HepG2 (cell line): ENCODE data around the gene MISFA. TPM values are rescaled to one million over a fixed set of nuclear protein-coding genes. Genes with fewer than 3 reads are reported as not detected.

ENCODE experiments used
- AHDC1 ChIP-seq: sonication (generic); formaldehyde crosslinking; IDR thresholded peaks from 2 replicates; pipeline ENCODE4 v1.5.1; 2020; ENCODE audit warnings: mild to moderate bottlenecking, missing genetic modification reagents, borderline replicate concordance
- GABPA ChIP-seq, 2 experiments: IDR thresholded peaks; 2 replicates each; pipeline ENCODE4 v1.6.1; 2011 to 2016; ENCODE audit warnings: low read depth in 2 of 2, low read length in 1 of 2, missing biosample characterization in 1 of 2, missing genetic modification characterization in 1 of 2
- HMG20B ChIP-seq: conservative IDR thresholded peaks from 2 replicates; pipeline ENCODE4 v1.6.1; 2016; ENCODE audit warnings: missing genetic modification reagents, missing compliant biosample characterization
- ISX ChIP-seq: sonication (generic); formaldehyde crosslinking; conservative IDR thresholded peaks from 2 replicates; pipeline ENCODE4 v1.5.0; 2020; ENCODE audit warnings: missing genetic modification reagents
- JUNB ChIP-seq: sonication (generic); formaldehyde crosslinking; IDR thresholded peaks from 2 replicates; pipeline ENCODE4 v1.8.0; 2022; ENCODE audit warnings: missing genetic modification reagents, mild to moderate bottlenecking, borderline replicate concordance
- MEF2D ChIP-seq: sonication (generic); formaldehyde crosslinking; IDR thresholded peaks from 2 replicates; pipeline ENCODE4 v1.5.1; 2020; ENCODE audit warnings: mild to moderate bottlenecking, missing genetic modification reagents
- RBAK ChIP-seq: sonication (generic); formaldehyde crosslinking; IDR thresholded peaks from 2 replicates; pipeline ENCODE4 v1.5.1; 2020; ENCODE audit warnings: mild to moderate bottlenecking, missing genetic modification reagents
- TFAP4 ChIP-seq: sonication (generic); IDR thresholded peaks from 2 replicates; pipeline ENCODE4 v1.6.1; 2016; ENCODE audit warnings: low read depth, borderline replicate concordance
- TFE3 ChIP-seq: IDR thresholded peaks from 2 replicates; pipeline ENCODE4 v1.6.1; 2016
- ZNF549 ChIP-seq: sonication (generic); formaldehyde crosslinking; IDR thresholded peaks from 2 replicates; pipeline ENCODE4 v1.5.0; 2020; ENCODE audit warnings: missing genetic modification reagents
- ZNF749 ChIP-seq: sonication (generic); formaldehyde crosslinking; IDR thresholded peaks from 2 replicates; pipeline ENCODE4 v1.8.0; 2022; ENCODE audit warnings: mild to moderate bottlenecking, missing genetic modification reagents, moderate library complexity, borderline replicate concordance
- polyA plus RNA-seq, 8 experiments: library from polyadenylated mRNA; depleted of rRNA in 3 of 8; stranded (reverse) in 7 of 8; unstranded in 1 of 8; fragments of >200 nt; fragmentation: Illumina TruSeq in 4 of 8; extraction: Trizol in 4 of 8; gene quantifications; 2 replicates each; pipeline versions ENCODE4 v1.2.1 to v1.2.3, GENCODE V29; 2011 to 2016; ENCODE audit warnings: low read depth in 4 of 8, missing spikeins in 1 of 8, mixed read lengths in 1 of 8; ENCODE audit not compliant: insufficient read depth in 1 of 8
- total RNA-seq, 5 experiments: library from RNA; depleted of rRNA; stranded (reverse); fragments of >200 nt; fragmentation: Illumina TruSeq; extraction: Trizol; gene quantifications; 2 replicates each; pipeline ENCODE4 v1.2.3, GENCODE V29; 2016; ENCODE audit warnings: low read depth in 1 of 5
- TF ChIP-seq, protein P1 (sequence below): sonication (generic); formaldehyde crosslinking; IDR thresholded peaks from 2 replicates; pipeline ENCODE4 v1.4.0; 2020; ENCODE audit warnings: mild to moderate bottlenecking, missing genetic modification reagents, borderline replicate concordance

Gene MISFA
- total and polyA plus RNA-seq, 2 of the 13 experiments (the other 11 are each of a cell fraction or from before 2014, with no cell fraction given): 1.4 to 5.4 TPM

DNA sequence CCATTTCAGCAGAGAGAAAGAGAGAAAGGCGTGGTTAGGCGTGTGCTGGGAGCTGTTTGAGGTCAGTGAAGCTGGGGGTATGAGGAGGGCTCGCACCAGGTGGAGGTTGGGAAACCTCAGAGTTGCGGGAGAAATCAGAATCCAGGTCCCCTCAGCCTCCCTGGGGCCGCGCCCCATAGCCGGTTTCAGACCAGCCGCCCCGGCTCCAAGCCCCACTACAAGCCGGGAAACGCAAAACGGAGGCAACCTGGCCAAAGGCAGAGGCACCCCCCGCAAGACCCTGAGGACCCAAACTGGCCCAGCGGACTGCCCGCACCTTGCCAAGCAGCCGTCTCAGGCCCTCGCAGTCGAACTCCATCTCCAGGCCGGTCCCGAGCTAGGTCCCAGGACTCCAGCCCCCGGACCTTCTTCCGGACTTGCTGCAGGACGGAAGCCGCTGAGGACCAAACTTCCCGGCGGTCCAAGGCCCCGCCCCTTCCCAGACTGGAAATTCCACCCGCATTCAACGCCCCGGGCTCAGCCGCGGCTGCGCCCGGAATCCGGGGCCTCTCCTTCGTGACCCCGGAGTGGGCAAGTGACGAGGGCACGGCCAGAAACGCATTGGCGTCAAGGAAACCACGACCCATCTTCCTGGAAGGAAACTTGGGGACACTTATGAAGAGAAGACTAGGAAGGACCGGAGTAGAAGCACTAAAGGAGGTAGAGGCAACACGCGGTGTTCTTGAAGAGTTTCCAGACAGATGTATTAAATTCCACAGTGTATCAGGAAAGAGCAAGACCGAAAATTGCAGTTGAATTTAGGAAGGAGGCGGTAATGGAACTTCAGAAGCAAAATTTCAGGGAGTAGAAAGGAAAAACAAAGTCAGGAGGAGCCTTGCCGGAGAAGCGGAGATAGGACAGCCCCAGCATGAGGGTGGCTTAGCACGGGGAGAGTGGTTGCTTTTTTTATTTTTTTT, 11.0 kb upstream of the MISFA start, which contains the start of gene UEVLD (continued):
- TF ChIP-seq, protein P1, sequence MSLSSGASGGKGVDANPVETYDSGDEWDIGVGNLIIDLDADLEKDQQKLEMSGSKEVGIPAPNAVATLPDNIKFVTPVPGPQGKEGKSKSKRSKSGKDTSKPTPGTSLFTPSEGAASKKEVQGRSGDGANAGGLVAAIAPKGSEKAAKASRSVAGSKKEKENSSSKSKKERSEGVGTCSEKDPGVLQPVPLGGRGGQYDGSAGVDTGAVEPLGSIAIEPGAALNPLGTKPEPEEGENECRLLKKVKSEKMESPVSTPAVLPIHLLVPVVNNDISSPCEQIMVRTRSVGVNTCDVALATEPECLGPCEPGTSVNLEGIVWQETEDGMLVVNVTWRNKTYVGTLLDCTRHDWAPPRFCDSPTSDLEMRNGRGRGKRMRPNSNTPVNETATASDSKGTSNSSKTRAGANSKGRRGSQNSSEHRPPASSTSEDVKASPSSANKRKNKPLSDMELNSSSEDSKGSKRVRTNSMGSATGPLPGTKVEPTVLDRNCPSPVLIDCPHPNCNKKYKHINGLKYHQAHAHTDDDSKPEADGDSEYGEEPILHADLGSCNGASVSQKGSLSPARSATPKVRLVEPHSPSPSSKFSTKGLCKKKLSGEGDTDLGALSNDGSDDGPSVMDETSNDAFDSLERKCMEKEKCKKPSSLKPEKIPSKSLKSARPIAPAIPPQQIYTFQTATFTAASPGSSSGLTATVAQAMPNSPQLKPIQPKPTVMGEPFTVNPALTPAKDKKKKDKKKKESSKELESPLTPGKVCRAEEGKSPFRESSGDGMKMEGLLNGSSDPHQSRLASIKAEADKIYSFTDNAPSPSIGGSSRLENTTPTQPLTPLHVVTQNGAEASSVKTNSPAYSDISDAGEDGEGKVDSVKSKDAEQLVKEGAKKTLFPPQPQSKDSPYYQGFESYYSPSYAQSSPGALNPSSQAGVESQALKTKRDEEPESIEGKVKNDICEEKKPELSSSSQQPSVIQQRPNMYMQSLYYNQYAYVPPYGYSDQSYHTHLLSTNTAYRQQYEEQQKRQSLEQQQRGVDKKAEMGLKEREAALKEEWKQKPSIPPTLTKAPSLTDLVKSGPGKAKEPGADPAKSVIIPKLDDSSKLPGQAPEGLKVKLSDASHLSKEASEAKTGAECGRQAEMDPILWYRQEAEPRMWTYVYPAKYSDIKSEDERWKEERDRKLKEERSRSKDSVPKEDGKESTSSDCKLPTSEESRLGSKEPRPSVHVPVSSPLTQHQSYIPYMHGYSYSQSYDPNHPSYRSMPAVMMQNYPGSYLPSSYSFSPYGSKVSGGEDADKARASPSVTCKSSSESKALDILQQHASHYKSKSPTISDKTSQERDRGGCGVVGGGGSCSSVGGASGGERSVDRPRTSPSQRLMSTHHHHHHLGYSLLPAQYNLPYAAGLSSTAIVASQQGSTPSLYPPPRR: no peak; the same call in 1 of the 2 replicates
- 0 out of 2 replicates have a peak, but pooled peaks have one; percentile 81 for TF ChIP-seq ZNF749
- no peak for TF ChIP-seq TFE3
- peak; percentile 60; the same call in 1 of the 2 replicates for TF ChIP-seq AHDC1 (CRISPR knock-in tag)
- TF ChIP-seq HMG20B (CRISPR knock-in tag): no peak
- TF ChIP-seq JUNB (CRISPR knock-in tag): no peak
- no peak for TF ChIP-seq MEF2D (CRISPR knock-in tag)
- peak; percentile 64; the same call in 1 of the 2 replicates for TF ChIP-seq TFAP4
- peak; percentile 58 for TF ChIP-seq GABPA (IDR thresholded peaks at IDR 0.05; ENCODE audit: low read depth, low read length)
- peak; percentile 83 for TF ChIP-seq GABPA (CRISPR knock-in tag; IDR thresholded peaks at IDR 0.05; ENCODE audit: low read depth)
- TF ChIP-seq ISX: peak; percentile 72; the same call in 1 of the 2 replicates
- TF ChIP-seq RBAK (CRISPR knock-in tag): no peak
- no peak for TF ChIP-seq ZNF549 (CRISPR knock-in tag)
